Ovary (tissue), 9 donors: ENCODE measurements around the gene DDX4. TPM values are rescaled to one million over a fixed set of nuclear protein-coding genes. Genes with fewer than 3 reads are reported as not detected.
"Not testable (repeated sequence)": the region's sequence is repeated elsewhere in the genome, so short reads cannot be mapped to it uniquely, and the experiment has no call there.

Experiments used
- DNase-seq, 5 donors: peaks; one replicate each; pipeline ENCODE4 v3.0.0-alpha.2; 2019 to 2020
- H3K27ac ChIP-seq, 2 donors: fragments of 200-600 bp; one replicate each; pipeline versions ENCODE4 v1.5.1 to v1.8.0; 2019 to 2022
- H3K27me3 ChIP-seq: fragments of 200-600 bp; one replicate; pipeline ENCODE4 v1.8.0; 2022
- H3K36me3 ChIP-seq: fragments of 200-600 bp; sonication (generic); one replicate; pipeline ENCODE4 v1.5.1; 2019
- H3K4me1 ChIP-seq: one replicate; pipeline ENCODE4 v1.8.1; 2013; ENCODE audit warnings: mild to moderate bottlenecking, moderate library complexity; ENCODE audit not compliant: insufficient read depth
- H3K4me3 ChIP-seq: fragments of 200-600 bp; sonication (generic); one replicate; pipeline ENCODE4 v1.5.1; 2017
- H3K9me3 ChIP-seq, 2 donors: fragments of 200-600 bp in 1 of 2; sonication (generic) in 1 of 2; one replicate each; pipeline versions ENCODE4 v1.5.1 to v1.8.1; 2013 to 2019; ENCODE audit warnings: mild to moderate bottlenecking in 1 of 2, moderate library complexity in 1 of 2
- EP300 ChIP-seq: sonication (generic); formaldehyde crosslinking; IDR thresholded peaks from one replicate; pipeline ENCODE4 v1.6.1; 2017; ENCODE audit warnings: antibody characterized with exemption
- POLR2A ChIP-seq: fragments of 450-650 bp; IDR thresholded peaks from one replicate; pipeline ENCODE4 v1.6.1; 2017; ENCODE audit warnings: antibody characterized with exemption, mild to moderate bottlenecking, moderate library complexity
- WGBS, 3 donors: extraction: QIAGEN DNeasy Blood & Tissue Kit in 1 of 3; methylation state at CpG; one replicate each; pipeline versions ENCODE4 v1.1.5 to v1.1.7; 2013 to 2017; 5-methylcytosine and 5-hydroxymethylcytosine counted together
- intact Hi-C, 4 donors: fragments of 100-400 bp; cut with DNase I; formaldehyde crosslinking; loops; one replicate each; pipeline versions ENCODE4 v1.11.0 to v1.15.1; 2022 to 2023
- polyA plus RNA-seq, 2 donors: library from polyadenylated mRNA; stranded (reverse); fragments of 200-250 nt in 1 of 2; fragments of 350-450 nt in 1 of 2; fragmentation: Illumina TruSeq in 1 of 2; extraction: RNeasy Lipid Tissue Mini Kit (QIAGEN cat#74804) in 1 of 2; gene quantifications; one replicate each; pipeline ENCODE4 v1.2.3, GENCODE V29; 2013 to 2014
- total RNA-seq, 7 donors: library from RNA; depleted of rRNA in 2 of 7; stranded (reverse); fragments of >200 nt in 2 of 7; fragmentation: NEBNext Ultra II Directional in 3 of 7; extraction: Animal tissue kit (Norgen Biotek cat#: 25700) in 3 of 7; gene quantifications; one replicate each; pipeline versions ENCODE4 v1.1.0 to v1.2.4, GENCODE V29; 2016 to 2023
- TF ChIP-seq, protein P1 (sequence below), 3 donors: fragments of 450-650 bp in 2 of 3; fragments of 200-600 bp in 1 of 3; IDR thresholded peaks; one replicate each; pipeline versions ENCODE4 v1.5.1 to v1.8.0; 2016 to 2022; ENCODE audit warnings: antibody characterized with exemption in 3 of 3, mild to moderate bottlenecking in 1 of 3
- donor health status: DM: no; HTN: no; CAD: no; lungs with moderate emphysema.
- donor health status: DM: no; HTN: no; CAD: no.
- donor health status: Bipolar disorder and iron deficiency.
- donor health status: DM: yes; HTN: yes; CAD: no.
- donor health status: DM: no; HTN: no; CAD: no.
- donor health status: DM: yes; HTN: yes; CAD: no.

Gene DDX4
- total and polyA plus RNA-seq, 9 donors: 0.63 TPM; not detected in 8

- DNase-seq: no peak
- Histone ChIP-seq H3K9me3 (no peaks in the 10 kb centered on the region), H3K27me3 (no peaks in the 10 kb centered on the region), H3K36me3 (no peaks in the 10 kb centered on the region), H3K27ac (no peak overlapping the region), H3K4me1 (no peaks in the 10 kb centered on the region), H3K4me3 (no peak overlapping the region)
- intact Hi-C loops: no loop called here
- 59 to 90% (median 88%) methylated on average over 1 of the region's 1 CpG for WGBS, 3 donors
- no peak for TF ChIP-seq POLR2A
- TF ChIP-seq EP300: no peak
- TF ChIP-seq, protein P1, sequence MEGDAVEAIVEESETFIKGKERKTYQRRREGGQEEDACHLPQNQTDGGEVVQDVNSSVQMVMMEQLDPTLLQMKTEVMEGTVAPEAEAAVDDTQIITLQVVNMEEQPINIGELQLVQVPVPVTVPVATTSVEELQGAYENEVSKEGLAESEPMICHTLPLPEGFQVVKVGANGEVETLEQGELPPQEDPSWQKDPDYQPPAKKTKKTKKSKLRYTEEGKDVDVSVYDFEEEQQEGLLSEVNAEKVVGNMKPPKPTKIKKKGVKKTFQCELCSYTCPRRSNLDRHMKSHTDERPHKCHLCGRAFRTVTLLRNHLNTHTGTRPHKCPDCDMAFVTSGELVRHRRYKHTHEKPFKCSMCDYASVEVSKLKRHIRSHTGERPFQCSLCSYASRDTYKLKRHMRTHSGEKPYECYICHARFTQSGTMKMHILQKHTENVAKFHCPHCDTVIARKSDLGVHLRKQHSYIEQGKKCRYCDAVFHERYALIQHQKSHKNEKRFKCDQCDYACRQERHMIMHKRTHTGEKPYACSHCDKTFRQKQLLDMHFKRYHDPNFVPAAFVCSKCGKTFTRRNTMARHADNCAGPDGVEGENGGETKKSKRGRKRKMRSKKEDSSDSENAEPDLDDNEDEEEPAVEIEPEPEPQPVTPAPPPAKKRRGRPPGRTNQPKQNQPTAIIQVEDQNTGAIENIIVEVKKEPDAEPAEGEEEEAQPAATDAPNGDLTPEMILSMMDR (IDR thresholded peaks at IDR 0.05): no peak
Observed at GRCh38 chr5:55773057-55773456, 35.2 kb downstream of the DDX4 start.

DNA sequence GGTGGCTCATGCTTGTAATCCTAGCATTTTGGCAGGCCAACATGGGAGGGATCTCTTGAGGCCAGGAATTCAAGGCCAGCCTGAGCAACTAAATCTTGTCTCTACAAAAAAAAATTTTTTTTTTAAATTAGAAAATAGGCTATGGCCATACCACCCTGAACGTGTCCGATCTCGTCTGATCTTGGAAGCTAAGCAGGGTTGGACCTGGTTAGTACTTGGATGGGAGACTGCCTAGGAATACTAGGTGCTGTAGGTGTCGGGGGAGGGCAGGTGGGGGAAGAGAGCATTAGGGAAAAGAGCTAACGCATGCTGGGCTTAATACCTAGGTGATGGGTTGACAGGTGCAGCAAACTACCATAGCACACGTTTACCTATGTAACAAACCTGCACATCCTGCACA is 39.5 kb downstream of the DDX4 start:
- H3K36me3 ChIP-seq: no peaks in the 10 kb centered on the region
- no peaks in the 10 kb centered on the region for H3K4me1 ChIP-seq
- no peaks in the 10 kb centered on the region for H3K27me3 ChIP-seq
- H3K9me3 ChIP-seq: no peaks in the 10 kb centered on the region
- TF ChIP-seq, protein P1 (IDR thresholded peaks at IDR 0.05): no peak
- TF ChIP-seq POLR2A (no peak), EP300 (no peak)
- WGBS, 3 donors: 87 to 92% (median 91%) methylated on average over 6 of the region's 6 CpGs
- DNase-seq: no peak
- H3K4me3 ChIP-seq: no peak overlapping the region
- no peak overlapping the region for H3K27ac ChIP-seq
- intact Hi-C loops: no loop called here

GRCh38 chr5:55800924-55801323 is 63.1 kb downstream of the DDX4 start:
- no peak for DNase-seq
- H3K36me3 ChIP-seq: no peaks in the 10 kb centered on the region
- TF ChIP-seq POLR2A: no peak
- TF ChIP-seq EP300: no peak
- TF ChIP-seq, protein P1 (IDR thresholded peaks at IDR 0.05): no peak
- no peaks in the 10 kb centered on the region for H3K27me3 ChIP-seq
- no peaks in the 10 kb centered on the region for H3K4me1 ChIP-seq
- 91 to 92% (median 92%) methylated on average over 6 of the region's 6 CpGs for WGBS, 3 donors
- no peak overlapping the region for H3K27ac ChIP-seq
- intact Hi-C loops: no loop called here
- no peak overlapping the region for H3K4me3 ChIP-seq
- no peaks in the 10 kb centered on the region for H3K9me3 ChIP-seq

- WGBS, 3 donors: 84 to 91% (median 89%) methylated on average over 7 of the region's 7 CpGs
- H3K27me3 ChIP-seq, H3K9me3 ChIP-seq, DNase-seq, H3K4me1 ChIP-seq, H3K4me3 ChIP-seq, H3K27ac ChIP-seq, H3K36me3 ChIP-seq, intact Hi-C loops: not testable (repeated sequence)
Observed at GRCh38 chr5:55808814-55809213, 71.0 kb downstream of the DDX4 start.

- H3K27me3 ChIP-seq, H3K36me3 ChIP-seq, H3K9me3 ChIP-seq, H3K4me1 ChIP-seq, DNase-seq, H3K27ac ChIP-seq, intact Hi-C loops, H3K4me3 ChIP-seq: not testable (repeated sequence)
- 76 to 90% (median 78%) methylated on average over 4 of the region's 4 CpGs for WGBS, 3 donors
Observed at GRCh38 chr5:55815939-55816338, 78.1 kb downstream of the DDX4 start.

- H3K4me1 ChIP-seq: no peaks in the 10 kb centered on the region
- H3K9me3 ChIP-seq: no peaks in the 10 kb centered on the region
- TF ChIP-seq, protein P1 (IDR thresholded peaks at IDR 0.05): no peak
- TF ChIP-seq POLR2A (no peak), EP300 (no peak)
- H3K36me3 ChIP-seq: no peaks in the 10 kb centered on the region
- H3K27ac ChIP-seq: no peak overlapping the region
- H3K27me3 ChIP-seq: no peaks in the 10 kb centered on the region
- intact Hi-C loops: no loop called here
- no peak overlapping the region for H3K4me3 ChIP-seq
- no peak for DNase-seq
Observed at GRCh38 chr5:55816342-55816741, 78.5 kb downstream of the DDX4 start.
